NOMO-1 treated with DMSO at 0.1 percent for 48 hours (cell line): ENCODE results near the gene CALML5.
A peak's percentile ranks its signal among the peaks of the same experiment; 100 is the strongest.

Experiments used
- DNase-seq: peaks from one replicate; lab custom pipeline; 2025; ENCODE audit not compliant: unreplicated experiment; lab: John Stamatoyannopoulos, UW

Gene CALML5

DNA sequence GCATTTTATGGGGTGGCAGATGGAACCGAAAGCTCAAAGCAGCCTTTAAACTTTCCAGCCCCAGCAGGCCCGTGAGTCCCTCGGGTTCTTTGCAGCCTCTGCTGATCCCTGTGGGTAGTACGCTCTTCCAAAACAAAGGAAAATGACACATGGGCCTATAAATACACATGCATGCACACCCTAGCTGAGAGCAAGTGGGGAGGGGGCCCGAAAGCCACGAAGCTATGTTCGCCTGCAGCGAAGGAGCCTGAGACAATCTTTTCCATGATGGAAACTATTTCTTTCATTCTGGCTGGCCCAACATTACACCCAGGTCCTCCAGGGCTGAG is 32.2 kb downstream of the CALML5 start:
- no peak for DNase-seq

DNA sequence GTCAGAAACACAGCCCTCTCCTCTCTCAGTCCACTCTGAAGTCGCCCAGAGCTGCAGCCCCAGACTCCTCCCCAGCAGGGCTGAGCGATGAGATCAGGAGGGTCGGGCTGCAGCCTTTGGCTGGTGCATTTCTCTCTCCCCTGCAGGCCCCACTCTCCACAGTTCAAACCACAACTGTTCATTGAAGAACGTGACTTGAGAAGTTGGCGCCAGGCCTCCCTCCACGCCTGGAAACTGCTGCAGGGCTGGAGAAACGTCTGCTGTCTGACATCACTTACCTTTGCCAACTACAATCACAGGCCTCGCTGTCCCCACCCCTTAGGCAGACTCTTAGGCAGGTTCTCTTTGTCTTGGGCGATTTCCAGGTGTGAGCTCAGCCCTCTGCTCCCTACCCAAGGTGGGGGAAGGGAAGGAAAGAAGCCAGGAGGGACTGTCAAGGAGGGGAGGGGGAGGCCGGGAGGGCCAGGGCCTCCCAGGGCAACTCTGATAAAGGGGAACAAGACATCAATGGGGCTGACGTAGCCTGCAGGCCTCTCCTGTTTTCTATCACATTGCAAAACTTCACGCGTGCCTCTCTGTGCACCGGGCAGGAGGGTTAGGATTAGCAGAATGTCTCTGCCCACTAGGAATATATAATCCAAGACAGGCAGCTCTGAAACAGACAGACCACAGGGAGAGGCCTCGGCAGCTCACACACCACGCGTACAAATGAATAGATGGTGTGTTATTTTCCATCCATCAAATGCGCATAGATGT is 32.7 kb downstream of the CALML5 start:
- no peak for DNase-seq

- DNase-seq: no peak
Observed at GRCh38 chr10:5465976-5466450, 33.4 kb downstream of the CALML5 start.

GRCh38 chr10:5464546-5464945 is 34.8 kb downstream of the CALML5 start:
- no peak for DNase-seq

- no peak for DNase-seq
Observed at GRCh38 chr10:5462841-5463293, 36.5 kb downstream of the CALML5 start.

DNA sequence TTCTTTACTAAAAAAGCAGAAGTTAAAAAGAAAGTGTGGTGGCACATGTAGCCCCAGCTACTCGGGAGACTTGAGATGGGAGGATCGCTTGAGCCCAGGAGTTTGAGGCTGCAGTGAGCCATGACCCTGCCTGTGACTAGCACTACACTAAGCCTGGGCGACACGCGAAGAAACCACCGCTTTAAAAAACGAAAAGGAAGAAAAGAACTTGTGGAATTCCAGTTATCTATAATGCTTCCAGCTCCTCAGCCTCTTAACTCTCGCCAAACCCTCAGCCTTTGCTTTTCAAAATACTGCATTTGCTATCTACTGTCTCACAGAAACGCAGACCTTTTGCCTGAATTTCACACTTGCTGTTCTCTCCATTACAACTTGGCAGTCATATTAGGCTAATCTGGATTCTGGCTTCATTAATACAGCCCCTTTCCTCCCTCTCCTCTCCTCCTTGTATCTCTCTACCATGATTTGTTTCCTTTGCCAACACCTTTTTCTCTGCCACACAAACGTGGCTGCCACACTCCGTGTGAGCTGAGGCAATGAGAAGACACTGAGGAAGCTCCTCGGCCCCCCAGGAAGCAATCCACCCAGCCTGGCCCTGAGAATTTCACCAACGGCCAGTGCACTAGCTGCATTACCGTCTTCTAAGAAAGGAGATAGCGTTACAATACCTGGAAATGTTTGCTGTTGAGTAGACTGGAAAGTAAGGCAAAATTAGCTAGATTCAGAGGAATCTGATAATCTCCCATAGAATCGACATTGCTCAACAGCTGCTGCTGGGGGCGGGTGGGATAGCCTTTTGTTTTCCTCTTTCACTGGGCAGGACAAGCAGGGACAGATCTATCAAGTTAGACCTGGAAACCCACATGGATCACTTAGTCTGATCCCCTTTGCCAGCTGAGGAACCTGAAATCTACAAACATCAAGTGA is 37.2 kb downstream of the CALML5 start:
- DNase-seq: no peak

DNA sequence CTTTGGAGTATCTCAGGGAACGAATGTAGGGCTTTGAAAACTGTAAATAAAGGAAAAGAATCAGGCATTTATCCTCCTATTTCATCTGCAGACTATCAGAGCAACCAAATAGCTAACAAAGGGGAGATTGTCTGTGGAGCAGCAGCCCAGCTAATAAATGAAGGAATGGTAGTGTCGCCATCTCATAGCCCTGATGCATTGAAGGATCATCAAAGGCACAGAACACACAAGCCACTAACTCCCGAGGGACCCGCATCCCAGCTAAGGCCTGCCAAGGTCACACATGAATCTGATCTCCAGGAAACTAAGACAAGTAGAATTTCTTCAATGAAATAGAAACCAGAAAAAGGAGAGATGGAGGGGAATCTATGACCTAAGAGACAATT is 38.2 kb downstream of the CALML5 start:
- DNase-seq: no peak

- DNase-seq: no peak
Observed at GRCh38 chr10:5460468-5461202, 38.7 kb downstream of the CALML5 start.

- no peak for DNase-seq
Observed at GRCh38 chr10:5458949-5459747, 40.2 kb downstream of the CALML5 start.

DNA sequence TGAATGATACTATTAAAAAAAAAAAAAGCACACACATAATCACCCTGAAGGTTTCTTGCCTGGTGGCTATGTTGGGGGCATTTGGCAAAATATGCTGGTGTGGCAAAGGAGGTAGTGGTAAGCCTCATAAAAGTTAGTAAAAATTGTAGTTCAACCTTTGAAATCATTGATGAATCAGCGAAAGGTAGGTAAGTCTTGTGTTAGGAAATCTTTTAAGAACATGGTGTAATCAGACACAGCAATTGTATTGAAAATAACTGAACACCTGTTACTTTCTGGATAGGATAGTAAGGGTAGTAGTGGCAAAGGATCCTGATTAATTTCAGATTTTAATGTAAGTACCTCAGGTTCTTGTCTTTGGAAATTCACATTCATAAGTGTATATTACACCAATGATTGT is 40.9 kb downstream of the CALML5 start:
- no peak for DNase-seq

- DNase-seq: no peak
Observed at GRCh38 chr10:5457741-5458140, 41.6 kb downstream of the CALML5 start.

DNA sequence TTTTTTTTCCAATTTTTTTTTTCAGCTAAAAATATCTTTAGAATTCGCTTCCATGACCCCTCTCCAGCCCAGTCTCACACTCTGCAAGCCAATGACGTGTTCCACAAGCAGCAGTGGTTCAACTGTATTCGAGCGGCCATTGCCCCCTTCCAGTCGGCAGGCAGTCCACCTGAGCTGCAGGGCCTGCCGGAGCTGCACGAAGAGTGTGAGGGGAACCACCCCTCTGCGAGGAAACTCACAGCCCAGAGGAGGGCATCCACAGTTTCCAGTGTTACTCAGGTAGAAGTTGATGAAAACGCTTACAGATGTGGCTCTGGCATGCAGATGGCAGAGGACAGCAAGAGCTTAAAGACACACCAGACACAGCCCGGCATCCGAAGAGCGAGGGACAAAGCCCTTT is 42.8 kb downstream of the CALML5 start:
- DNase-seq: no peak

- no peak for DNase-seq
Observed at GRCh38 chr10:5453749-5454489, 45.5 kb downstream of the CALML5 start.

DNA sequence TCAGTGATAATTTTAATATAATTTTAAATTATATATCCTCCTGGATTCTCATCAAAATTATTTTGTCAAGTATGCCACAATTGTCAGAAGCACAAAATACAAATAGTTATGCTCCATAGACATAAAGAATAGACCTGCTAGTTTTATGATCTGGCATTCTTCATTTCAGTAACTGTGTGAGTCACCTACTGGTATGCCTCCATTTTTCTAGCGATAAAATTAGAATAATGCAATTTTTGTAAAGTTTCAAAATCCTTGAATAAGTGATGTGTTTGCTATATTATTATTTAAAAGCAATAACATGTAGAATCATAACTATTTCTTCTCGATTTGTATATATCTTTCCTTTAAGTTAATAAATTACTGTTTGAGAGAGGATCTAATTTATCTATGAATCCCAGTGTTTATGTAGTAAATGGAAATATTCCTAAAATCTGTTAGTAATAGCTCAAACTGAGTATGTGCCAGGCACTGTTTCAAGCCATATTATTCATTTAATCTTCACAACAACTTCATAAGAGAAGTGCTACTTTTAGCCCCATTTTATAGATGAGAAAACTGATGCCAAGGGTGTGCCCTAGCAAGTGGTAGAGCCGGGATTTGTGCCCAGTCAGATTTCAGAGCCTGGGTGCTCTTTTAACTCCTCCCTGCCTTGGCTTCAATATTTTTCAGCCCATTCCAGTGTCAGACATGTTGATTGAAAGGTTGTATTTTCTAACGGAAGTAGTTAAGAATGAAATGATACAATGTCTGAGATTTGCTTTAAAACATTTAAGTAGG is 48.6 kb downstream of the CALML5 start:
- DNase-seq: no peak

GRCh38 chr10:5449823-5450222 is 49.5 kb downstream of the CALML5 start:
- peak; percentile 37 for DNase-seq

GRCh38 chr10:5449227-5449626 is 50.1 kb downstream of the CALML5 start:
- DNase-seq: no peak
